Neural cell (in vitro differentiated cells): ENCODE results near the gene SLFN11. TPM values are rescaled to one million over a fixed set of nuclear protein-coding genes. Genes with fewer than 3 reads are reported as not detected.

Experiments
- H2AFZ ChIP-seq: fragments of 200-600, 300-800 bp; sonication (generic), shearing (Covaris generic); 2 replicates; pipeline ENCODE4 v1.6.0; 2014; ENCODE audit warnings: low read depth, mild to moderate bottlenecking, antibody characterized with exemption, low read length, moderate library complexity
- H3F3A ChIP-seq: fragments of 200-600 bp; shearing (Covaris generic); 2 replicates; pipeline ENCODE4 v1.6.1; 2016; ENCODE audit warnings: mild to moderate bottlenecking, moderate library complexity, mixed read lengths, antibody characterized with exemption, low read length; ENCODE audit not compliant: insufficient read depth, poor library complexity, severe bottlenecking
- H3K27ac ChIP-seq: fragments of 200-600, 300-800 bp; sonication (generic), shearing (Covaris generic); 2 replicates; pipeline ENCODE4 v1.5.1; 2014; ENCODE audit warnings: mild to moderate bottlenecking, low read length, moderate library complexity
- H3K27me3 ChIP-seq: fragments of 300-800, 200-600 bp; sonication (generic), shearing (Covaris generic); 2 replicates; pipeline ENCODE4 v1.6.0; 2014; ENCODE audit warnings: mild to moderate bottlenecking, low read depth, low read length, moderate library complexity; ENCODE audit not compliant: insufficient read depth
- H3K36me3 ChIP-seq: fragments of 300-800, 200-600 bp; sonication (generic), shearing (Covaris generic); 2 replicates; pipeline ENCODE4 v1.5.1; 2014; ENCODE audit warnings: mild to moderate bottlenecking, antibody characterized with exemption, low read length, moderate library complexity; ENCODE audit not compliant: insufficient read depth
- H3K4me2 ChIP-seq: fragments of 300-800, 200-600 bp; sonication (generic), shearing (Covaris generic); 2 replicates; pipeline ENCODE4 v1.6.0; 2014; ENCODE audit warnings: mild to moderate bottlenecking, low read length
- H3K4me3 ChIP-seq: fragments of 300-800, 200-600 bp; sonication (generic), shearing (Covaris generic); 2 replicates; pipeline ENCODE4 v1.5.1; 2014; ENCODE audit warnings: mild to moderate bottlenecking, low read length, moderate library complexity
- H3K79me2 ChIP-seq: fragments of 200-600 bp; shearing (Covaris generic); replicated peaks from 2 replicates; pipeline ENCODE4 v1.6.0; 2014; ENCODE audit warnings: mild to moderate bottlenecking, low read length, moderate library complexity; ENCODE audit not compliant: insufficient read depth
- H3K9ac ChIP-seq: fragments of 300-800, 200-600 bp; sonication (generic), shearing (Covaris generic); 2 replicates; pipeline ENCODE4 v1.6.1; 2016; ENCODE audit warnings: mild to moderate bottlenecking, low read length, mixed read lengths
- H3K9me2 ChIP-seq: fragments of 200-600 bp; shearing (Covaris generic); 2 replicates; pipeline ENCODE4 v1.6.1; 2016; ENCODE audit warnings: mild to moderate bottlenecking, low read length, mixed read lengths; ENCODE audit not compliant: insufficient read depth
- H3K9me3 ChIP-seq: fragments of 200-600, 300-800 bp; sonication (generic), shearing (Covaris generic); 2 replicates; pipeline ENCODE4 v1.6.1; 2016; ENCODE audit warnings: mild to moderate bottlenecking, mixed run types, low read length, moderate library complexity, mixed read lengths
- H4K20me1 ChIP-seq: fragments of 200-600 bp; shearing (Covaris generic); 2 replicates; pipeline ENCODE4 v1.6.1; 2016; ENCODE audit warnings: mild to moderate bottlenecking, mixed run types; ENCODE audit not compliant: insufficient read depth
- EP300 ChIP-seq: fragments of 450-650 bp; conservative IDR thresholded peaks from 2 replicates; pipeline ENCODE4 v1.6.1; 2014; ENCODE audit warnings: antibody characterized with exemption, mild to moderate bottlenecking, moderate library complexity; ENCODE audit not compliant: poor library complexity, severe bottlenecking
- EZH2 ChIP-seq: fragments of 200-600, 300-800 bp; shearing (Covaris generic), sonication (generic); IDR thresholded peaks from 2 replicates; pipeline ENCODE4 v1.6.1; 2014; ENCODE audit warnings: antibody characterized with exemption, low read length, borderline replicate concordance, mild to moderate bottlenecking; ENCODE audit not compliant: insufficient read depth, poor library complexity, severe bottlenecking
- MXI1 ChIP-seq: fragments of 450-650 bp; conservative IDR thresholded peaks from 2 replicates; pipeline ENCODE4 v1.6.1; 2014; ENCODE audit warnings: antibody characterized with exemption, mild to moderate bottlenecking; ENCODE audit not compliant: poor library complexity, severe bottlenecking
- POLR2AphosphoS5 ChIP-seq: IDR thresholded peaks from 2 replicates; pipeline ENCODE4 v1.6.1; 2012
- RAD21 ChIP-seq: fragments of 450-650 bp; conservative IDR thresholded peaks from 2 replicates; pipeline ENCODE4 v1.6.1; 2014; ENCODE audit warnings: antibody characterized with exemption, mild to moderate bottlenecking, moderate library complexity
- REST ChIP-seq: IDR thresholded peaks from 2 replicates; pipeline ENCODE4 v1.6.1; 2012; ENCODE audit warnings: borderline replicate concordance
- SMC3 ChIP-seq: fragments of 450-650 bp; conservative IDR thresholded peaks from 2 replicates; pipeline ENCODE4 v1.6.1; 2014; ENCODE audit warnings: antibody characterized with exemption, mild to moderate bottlenecking, moderate library complexity; ENCODE audit not compliant: poor library complexity
- TAF1 ChIP-seq: IDR thresholded peaks from 2 replicates; pipeline ENCODE4 v1.6.1; 2012; ENCODE audit warnings: low read depth
- polyA plus RNA-seq: library from polyadenylated mRNA; depleted of rRNA; stranded (reverse); fragments of >200 nt; gene quantifications from 2 replicates; pipeline ENCODE4 v1.2.3, GENCODE V29; 2014
- TF ChIP-seq, protein P1 (sequence below): fragments of 450-650 bp; IDR thresholded peaks from 2 replicates; pipeline ENCODE4 v1.5.1; 2014; ENCODE audit warnings: antibody characterized with exemption, mild to moderate bottlenecking, moderate library complexity; ENCODE audit not compliant: poor library complexity, severe bottlenecking

The SLFN11 gene
- polyA plus RNA-seq, 1 donor from 2014 or later: not detected

DNA sequence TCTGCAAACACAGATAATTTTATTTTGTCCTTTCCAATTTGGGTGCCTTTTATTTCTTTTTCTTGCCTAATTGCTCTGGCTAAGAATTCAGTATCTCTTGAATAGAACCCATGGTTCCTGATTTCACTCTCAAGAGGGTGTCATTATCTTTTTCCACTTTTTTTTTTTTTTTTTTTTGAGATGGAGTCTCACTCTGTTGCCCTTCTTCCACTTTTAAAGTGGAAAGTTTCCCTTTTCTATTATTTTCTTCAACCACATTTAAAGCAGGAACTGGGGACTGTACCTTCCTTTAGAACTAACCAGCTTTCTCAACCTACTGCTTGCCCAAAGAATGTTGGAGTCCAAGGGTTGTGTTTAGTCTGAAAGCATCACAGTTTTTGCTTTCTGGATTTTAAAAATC, 31.1 kb downstream of the SLFN11 start:
- Histone ChIP-seq H3K9me2 (no peaks in the 10 kb centered on the region), H2AFZ (no peak overlapping the region), H3K4me2 (no peak overlapping the region), H3F3A (no peaks in the 10 kb centered on the region), H3K27ac (no peak overlapping the region), H3K36me3 (no peaks in the 10 kb centered on the region), H3K79me2 (no peaks in the 10 kb centered on the region), H3K9me3 (peaks cover 4% of the 10 kb centered on the region), H3K27me3 (peaks cover 49% of the 10 kb centered on the region), H3K4me3 (no peak overlapping the region), H3K9ac (no peak overlapping the region), H4K20me1 (no peaks in the 10 kb centered on the region)
- TF ChIP-seq MXI1 (no peak), REST (no peak), EZH2 (no peak), POLR2AphosphoS5 (no peak), RAD21 (no peak), SMC3 (no peak), TAF1 (no peak), EP300 (no peak)
- TF ChIP-seq, protein P1, sequence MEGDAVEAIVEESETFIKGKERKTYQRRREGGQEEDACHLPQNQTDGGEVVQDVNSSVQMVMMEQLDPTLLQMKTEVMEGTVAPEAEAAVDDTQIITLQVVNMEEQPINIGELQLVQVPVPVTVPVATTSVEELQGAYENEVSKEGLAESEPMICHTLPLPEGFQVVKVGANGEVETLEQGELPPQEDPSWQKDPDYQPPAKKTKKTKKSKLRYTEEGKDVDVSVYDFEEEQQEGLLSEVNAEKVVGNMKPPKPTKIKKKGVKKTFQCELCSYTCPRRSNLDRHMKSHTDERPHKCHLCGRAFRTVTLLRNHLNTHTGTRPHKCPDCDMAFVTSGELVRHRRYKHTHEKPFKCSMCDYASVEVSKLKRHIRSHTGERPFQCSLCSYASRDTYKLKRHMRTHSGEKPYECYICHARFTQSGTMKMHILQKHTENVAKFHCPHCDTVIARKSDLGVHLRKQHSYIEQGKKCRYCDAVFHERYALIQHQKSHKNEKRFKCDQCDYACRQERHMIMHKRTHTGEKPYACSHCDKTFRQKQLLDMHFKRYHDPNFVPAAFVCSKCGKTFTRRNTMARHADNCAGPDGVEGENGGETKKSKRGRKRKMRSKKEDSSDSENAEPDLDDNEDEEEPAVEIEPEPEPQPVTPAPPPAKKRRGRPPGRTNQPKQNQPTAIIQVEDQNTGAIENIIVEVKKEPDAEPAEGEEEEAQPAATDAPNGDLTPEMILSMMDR: no peak

- H3K4me3 ChIP-seq: no peak overlapping the region
- H4K20me1 ChIP-seq: no peaks in the 10 kb centered on the region
- peaks cover 4% of the 10 kb centered on the region for H3K9me3 ChIP-seq
- H3K36me3 ChIP-seq: no peaks in the 10 kb centered on the region
- no peak overlapping the region for H3K9ac ChIP-seq
- no peaks in the 10 kb centered on the region for H3K79me2 ChIP-seq
- H3K9me2 ChIP-seq: no peaks in the 10 kb centered on the region
- no peak overlapping the region for H2AFZ ChIP-seq
- H3F3A ChIP-seq: no peaks in the 10 kb centered on the region
- no peak overlapping the region for H3K27ac ChIP-seq
- TF ChIP-seq EP300 (no peak), EZH2 (no peak), MXI1 (no peak), REST (no peak), RAD21 (no peak), SMC3 (no peak)
- TF ChIP-seq, protein P1: no peak
- peaks cover 41% of the 10 kb centered on the region for H3K27me3 ChIP-seq
- H3K4me2 ChIP-seq: no peak overlapping the region
Observed at GRCh38 chr17:35341411-35341992, 31.9 kb downstream of the SLFN11 start.
